Natural killer cell treated with Interleukin-12 subunit alpha and Interleukin-12 subunit beta and Interleukin-15 and Interleukin-18, amount 100 ng/mL, for 72 hours (primary cell): ENCODE results near the gene SIRPB1. TPM values are rescaled to one million over a fixed set of nuclear protein-coding genes. Genes with fewer than 3 reads are reported as not detected.

Experiments
- ATAC-seq, 2 donors: fragments of 150-1000 bp; cut with Tn5 transposase in 1 of 2; sonication (Bioruptor Pico), chemical (Tn5 transposase) in 1 of 2; 2 replicates each; pipeline ENCODE4 v1.10.0; 2021
- DNase-seq: peaks from one replicate; pipeline ENCODE4 v3.0.0; 2022; ENCODE audit warnings: low spot score
- H3K27ac Mint-ChIP-seq, 2 donors: 1 replicate in 1 of 2; 2 replicates in 1 of 2; pipeline ENCODE4 v1.8.0; 2022; ENCODE audit warnings: mixed read lengths in 2 of 2, mild to moderate bottlenecking in 1 of 2, moderate library complexity in 1 of 2
- H3K27me3 Mint-ChIP-seq, 2 donors: 1 replicate in 1 of 2; 2 replicates in 1 of 2; pipeline ENCODE4 v1.8.0; 2022; ENCODE audit warnings: mixed read lengths in 2 of 2
- H3K36me3 Mint-ChIP-seq: one replicate; pipeline ENCODE4 v1.8.0; 2022; ENCODE audit warnings: mixed read lengths
- H3K4me1 Mint-ChIP-seq, 2 donors: 1 replicate in 1 of 2; 2 replicates in 1 of 2; pipeline ENCODE4 v1.8.0; 2022; ENCODE audit warnings: low read depth in 2 of 2, mixed read lengths in 2 of 2, mild to moderate bottlenecking in 1 of 2
- H3K4me3 Mint-ChIP-seq: one replicate; pipeline ENCODE4 v1.8.0; 2022; ENCODE audit warnings: mixed read lengths
- H3K9me3 Mint-ChIP-seq: 2 replicates; pipeline ENCODE4 v1.8.0; 2022; ENCODE audit warnings: mixed read lengths
- total RNA-seq, 2 donors: library from RNA; stranded (reverse); gene quantifications; one replicate each; pipeline ENCODE4 v1.2.3, GENCODE V29; 2022

SIRPB1 gene
- total RNA-seq = 1 to 10 TPM in 1 of 2 donors, not detected in 1; 2.7 TPM

DNA sequence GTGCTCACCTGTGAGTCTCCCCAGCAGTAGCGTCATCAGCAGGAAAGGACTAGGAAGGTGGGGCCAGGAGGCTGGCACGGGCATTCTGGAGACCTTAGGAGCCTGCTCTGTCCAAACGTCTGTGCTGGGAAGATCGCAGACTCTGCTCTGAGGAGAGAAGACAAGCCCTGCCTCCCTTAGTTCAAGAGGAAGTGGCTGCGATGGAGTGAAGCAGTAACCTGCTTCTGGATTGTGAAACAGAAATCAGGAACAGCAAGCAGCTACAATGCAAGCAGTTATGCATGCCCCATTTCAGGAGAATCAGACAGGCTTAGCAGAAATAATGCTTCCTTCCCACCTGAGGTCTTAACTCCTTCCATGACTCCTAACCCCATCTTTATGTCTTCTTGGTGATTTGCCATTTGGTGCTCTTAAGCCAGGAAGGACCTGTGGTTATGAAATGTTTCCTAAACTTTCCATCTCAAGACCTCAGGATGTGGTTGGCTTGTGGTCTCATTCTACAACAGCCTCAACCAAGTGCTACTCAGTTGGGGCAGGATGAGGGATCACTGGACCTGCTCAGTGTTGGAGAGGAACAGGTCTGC, at the start of gene SIRPB1:
Gene SIRPB1, minus strand, starts transcription at position 149 of the 584 bp plus-strand sequence. Its CDS starts 65 bp downstream, at position 84.
- H3K9me3 Mint-ChIP-seq = no peaks in the 10 kb centered on the region
- peaks cover 6 to 10% of the 10 kb centered on the region in 2 donors for H3K27me3 Mint-ChIP-seq
- no peak for DNase-seq
- peak within 1 kb of the TSS; percentile 21 for H3K4me3 Mint-ChIP-seq
- H3K27ac Mint-ChIP-seq = peak within 1 kb of the TSS in 1 of 2 donors; percentile 28
- peak; percentile 81 to 83 for ATAC-seq
- H3K4me1 Mint-ChIP-seq = peaks cover 28 to 47% of the 10 kb centered on the region in 2 donors
- H3K36me3 Mint-ChIP-seq = no peaks in the 10 kb centered on the region

DNA sequence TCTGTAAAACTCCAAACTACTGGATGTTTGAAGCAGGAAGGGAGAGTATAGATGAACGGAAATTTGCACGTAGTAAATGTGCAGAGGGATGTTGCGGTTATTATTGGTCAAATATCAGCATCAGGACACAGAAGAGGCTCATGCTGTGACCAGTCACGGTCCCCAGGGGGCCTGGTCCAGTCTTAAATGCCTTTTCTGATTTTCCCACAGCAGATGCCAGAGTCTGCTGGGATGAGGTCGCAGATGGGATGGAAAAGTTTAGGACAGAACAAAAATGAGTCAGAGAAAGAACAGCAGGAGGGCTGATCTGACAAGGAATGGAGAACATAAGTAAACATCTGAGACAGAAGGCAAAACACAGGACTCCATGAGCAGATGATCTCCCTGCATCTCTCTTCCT, 49.5 kb upstream of the SIRPB1 start:
- Mint-ChIP-seq H3K4me3 (no peak overlapping the region), H3K9me3 (no peaks in the 10 kb centered on the region), H3K4me1 (peaks cover 7 to 34% of the 10 kb centered on the region in 2 donors), H3K27me3 (peaks cover 0 to 2% of the 10 kb centered on the region in 2 donors), H3K27ac (no peak overlapping the region), H3K36me3 (no peaks in the 10 kb centered on the region)
- DNase-seq (no peak), ATAC-seq (no peak)

DNA sequence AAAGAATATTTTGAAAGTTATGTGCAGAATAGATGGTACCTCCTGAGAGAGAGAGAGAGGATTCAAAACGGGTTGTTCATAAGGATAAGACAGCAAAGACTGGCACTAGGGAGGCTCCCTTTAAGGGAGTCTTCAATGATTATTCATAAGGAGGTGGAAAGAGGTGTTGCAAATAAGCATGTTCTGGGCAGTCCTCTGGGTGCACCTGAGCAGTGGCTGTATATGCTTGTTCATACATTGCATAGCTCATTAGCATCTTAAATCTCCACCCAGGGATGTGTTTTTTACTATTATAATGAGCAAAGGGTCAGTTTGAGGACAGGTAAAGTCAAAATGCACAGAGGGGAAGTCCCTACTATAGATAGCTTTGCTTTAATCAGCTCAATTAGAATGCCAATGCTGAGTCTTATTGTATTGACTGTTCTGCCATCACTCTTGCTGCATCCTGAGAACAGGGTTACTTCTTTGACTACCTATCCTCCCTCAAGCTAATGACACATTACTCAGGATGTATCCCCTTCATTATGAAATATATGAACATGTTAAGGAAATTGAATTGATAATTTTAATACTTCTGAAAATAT, 47.8 kb upstream of the SIRPB1 start:
- Mint-ChIP-seq H3K27ac (no peak overlapping the region), H3K4me3 (no peak overlapping the region), H3K4me1 (peaks cover 17 to 42% of the 10 kb centered on the region in 2 donors), H3K27me3 (peaks cover 0 to 2% of the 10 kb centered on the region in 2 donors), H3K36me3 (no peaks in the 10 kb centered on the region), H3K9me3 (no peaks in the 10 kb centered on the region)
- DNase-seq (no peak), ATAC-seq (no peak)

DNA sequence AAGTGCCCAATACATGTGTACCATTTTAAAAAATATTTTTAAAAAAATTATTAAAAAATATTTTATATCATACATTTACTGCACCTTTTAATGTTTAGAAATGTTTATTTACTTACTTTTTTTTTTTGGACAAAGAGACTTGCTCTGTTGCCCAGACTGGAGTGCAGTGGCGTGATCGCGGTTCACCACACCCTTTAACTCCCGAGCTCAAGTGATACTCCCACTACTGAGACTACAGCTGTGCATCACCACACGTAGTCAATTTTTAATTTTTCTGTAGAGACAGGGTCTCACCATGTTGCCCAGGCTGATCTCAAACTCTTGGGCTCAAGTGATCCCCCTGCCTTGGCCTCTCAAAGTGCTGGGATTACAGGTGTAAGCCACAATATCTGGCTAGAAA, 47.0 kb upstream of the SIRPB1 start:
- ATAC-seq (no peak), DNase-seq (no peak)
- peaks cover 0 to 2% of the 10 kb centered on the region in 2 donors for H3K27me3 Mint-ChIP-seq
- H3K27ac Mint-ChIP-seq = no peak overlapping the region
- no peaks in the 10 kb centered on the region for H3K9me3 Mint-ChIP-seq
- H3K4me1 Mint-ChIP-seq = peaks cover 21 to 42% of the 10 kb centered on the region in 2 donors
- no peak overlapping the region for H3K4me3 Mint-ChIP-seq
- no peaks in the 10 kb centered on the region for H3K36me3 Mint-ChIP-seq

DNA sequence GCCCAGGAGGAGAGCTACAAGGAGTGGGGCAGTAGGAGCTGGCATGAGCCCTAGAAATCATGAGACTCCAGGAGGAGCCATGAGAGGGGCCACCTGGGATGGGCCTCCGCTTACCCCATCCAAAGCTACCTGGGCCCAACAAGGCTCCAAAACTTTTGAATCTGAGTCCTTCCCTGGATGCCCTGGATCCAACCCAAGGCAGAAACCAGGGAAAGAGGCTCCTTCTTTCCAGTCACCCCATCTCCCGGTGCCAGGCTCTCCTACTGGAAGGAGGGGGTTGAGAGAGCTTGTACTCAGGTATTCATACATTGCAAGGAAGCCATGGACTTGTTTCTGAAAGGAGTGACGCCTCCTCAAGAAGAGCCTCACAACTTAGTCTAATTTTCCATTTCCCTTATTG, 45.5 kb upstream of the SIRPB1 start:
- H3K36me3 Mint-ChIP-seq = no peaks in the 10 kb centered on the region
- H3K4me3 Mint-ChIP-seq = no peak overlapping the region
- no peak for DNase-seq
- no peaks in the 10 kb centered on the region for H3K9me3 Mint-ChIP-seq
- ATAC-seq = peak; percentile 3 to 34
- H3K27me3 Mint-ChIP-seq = peaks cover 0 to 2% of the 10 kb centered on the region in 2 donors
- peaks cover 31 to 47% of the 10 kb centered on the region in 2 donors for H3K4me1 Mint-ChIP-seq
- peak overlapping the region; percentile 21 to 74 for H3K27ac Mint-ChIP-seq

DNA sequence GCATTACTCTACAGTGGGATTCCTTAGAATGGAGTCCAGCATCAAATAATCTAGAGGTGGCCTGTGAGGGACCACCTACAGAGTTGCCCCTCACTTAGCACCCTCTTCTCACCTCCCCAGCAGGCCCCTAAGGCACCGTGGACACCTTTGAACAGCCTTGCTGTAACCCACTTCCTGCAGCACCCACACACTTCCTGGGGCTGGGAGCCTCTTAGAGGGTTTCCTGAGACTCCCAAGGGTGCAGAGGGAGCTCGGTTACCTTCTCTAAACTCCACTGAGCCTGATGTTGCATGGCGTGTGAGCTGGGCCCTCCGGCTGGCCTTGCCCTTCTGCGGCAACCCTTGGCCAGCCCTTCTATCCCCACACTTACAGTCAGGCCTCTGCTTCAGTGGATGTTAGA, 45.1 kb upstream of the SIRPB1 start:
- peak; percentile 67 to 70 for ATAC-seq
- H3K27me3 Mint-ChIP-seq = peaks cover 0 to 2% of the 10 kb centered on the region in 2 donors
- H3K36me3 Mint-ChIP-seq = no peaks in the 10 kb centered on the region

DNA sequence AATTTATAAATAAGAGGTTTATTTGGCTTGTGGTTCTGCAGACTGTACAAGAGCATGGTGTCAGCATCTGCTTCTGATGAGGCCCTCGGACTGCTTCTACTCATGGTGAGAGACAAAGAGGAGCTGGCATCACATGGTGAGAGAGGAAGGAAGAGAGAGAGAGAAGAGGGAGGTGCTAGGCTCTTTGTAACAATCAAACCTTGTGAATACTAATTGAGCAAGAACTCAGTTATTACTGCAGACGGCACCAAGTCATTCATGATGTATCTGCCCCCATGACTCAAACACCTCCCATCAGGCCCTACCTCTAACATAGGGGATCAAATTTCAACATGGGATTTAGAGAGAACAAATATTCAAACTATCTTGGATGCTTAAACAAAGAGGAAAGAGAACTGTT, 44.1 kb upstream of the SIRPB1 start:
- no peaks in the 10 kb centered on the region for H3K36me3 Mint-ChIP-seq
- DNase-seq = no peak
- peak overlapping the region; percentile 26 to 74 for H3K27ac Mint-ChIP-seq
- peaks cover 39 to 61% of the 10 kb centered on the region in 2 donors for H3K4me1 Mint-ChIP-seq
- peaks cover 0 to 5% of the 10 kb centered on the region in 2 donors for H3K27me3 Mint-ChIP-seq
- peak; percentile 58 to 64 for ATAC-seq
- peak overlapping the region; percentile 76 for H3K4me3 Mint-ChIP-seq
- no peaks in the 10 kb centered on the region for H3K9me3 Mint-ChIP-seq

More for the DNA sequence above, 45.1 kb upstream of the SIRPB1 start:
- H3K4me3 Mint-ChIP-seq = no peak overlapping the region
- H3K4me1 Mint-ChIP-seq = peaks cover 33 to 51% of the 10 kb centered on the region in 2 donors
- peak; percentile 65 for DNase-seq
- peak overlapping the region; percentile 21 to 74 for H3K27ac Mint-ChIP-seq
- no peaks in the 10 kb centered on the region for H3K9me3 Mint-ChIP-seq

DNA sequence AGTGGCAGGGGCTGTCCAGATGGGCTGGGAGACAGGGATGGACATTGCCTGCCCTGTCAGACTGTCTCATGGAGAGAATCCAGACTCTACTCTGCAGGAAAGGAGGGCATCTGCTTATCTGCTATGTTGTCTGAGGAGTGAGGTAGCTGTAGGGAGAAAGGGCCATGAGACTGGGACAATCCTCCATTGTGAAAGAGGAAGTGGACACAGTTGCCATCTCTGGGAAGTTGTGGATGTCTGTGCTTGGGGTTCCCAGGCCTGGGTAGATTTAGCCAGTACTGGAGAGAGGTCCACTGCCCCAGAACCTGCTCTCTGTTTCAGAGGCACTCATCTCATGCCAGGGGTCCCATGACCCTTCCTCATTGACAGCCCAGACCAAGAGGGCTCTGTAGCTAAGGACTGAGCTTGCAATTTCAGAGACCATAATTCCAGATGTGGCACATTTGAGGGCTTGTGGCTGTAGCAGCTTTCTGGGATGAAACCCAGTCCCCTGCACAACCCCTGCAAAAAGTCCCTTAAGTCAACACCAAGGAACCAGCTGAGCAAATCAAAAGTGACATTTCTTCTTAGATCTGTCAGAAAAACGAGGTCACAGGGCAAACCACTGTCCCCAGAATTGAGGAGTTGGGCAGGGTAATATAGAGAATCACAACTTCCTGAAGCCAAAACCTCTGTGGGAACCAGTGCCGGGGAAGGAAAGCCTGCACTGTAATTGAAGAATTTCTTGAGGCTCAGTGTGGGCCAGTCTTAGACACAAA, 41.9 kb upstream of the SIRPB1 start:
- ATAC-seq = no peak
- no peak for DNase-seq

DNA sequence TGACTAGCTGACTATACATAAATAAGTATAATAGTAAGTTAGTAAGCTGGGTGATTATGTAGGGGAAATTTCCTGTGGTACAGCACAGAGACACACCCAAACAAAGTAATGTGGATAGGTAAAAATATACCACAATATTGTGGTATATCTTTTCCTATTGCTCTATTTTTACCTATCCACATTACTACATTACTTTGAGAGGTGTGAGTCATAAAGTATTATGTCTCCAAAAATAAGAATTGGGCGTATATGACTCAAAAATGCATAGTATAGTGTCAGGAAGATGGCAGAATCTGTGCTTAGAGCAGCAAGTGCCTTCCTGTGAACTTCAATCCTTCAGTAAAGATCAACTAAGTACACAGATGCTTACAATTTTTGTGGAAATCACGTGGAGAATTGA, 40.4 kb upstream of the SIRPB1 start:
- Mint-ChIP-seq H3K27ac (peak overlapping the region in 1 of 2 donors; percentile 27), H3K27me3 (peaks cover 0 to 6% of the 10 kb centered on the region in 2 donors), H3K4me3 (no peak overlapping the region), H3K36me3 (no peaks in the 10 kb centered on the region), H3K9me3 (no peaks in the 10 kb centered on the region), H3K4me1 (peaks cover 53 to 77% of the 10 kb centered on the region in 2 donors)
- DNase-seq (no peak), ATAC-seq (peak in 1 of 2 donors; percentile 41)

More for the DNA sequence above, 41.9 kb upstream of the SIRPB1 start:
- Mint-ChIP-seq H3K4me3 (no peak overlapping the region), H3K4me1 (peaks cover 52 to 74% of the 10 kb centered on the region in 2 donors), H3K27me3 (peaks cover 0 to 3% of the 10 kb centered on the region in 2 donors), H3K27ac (peak overlapping the region; percentile 19 to 46), H3K9me3 (no peaks in the 10 kb centered on the region), H3K36me3 (no peaks in the 10 kb centered on the region)

DNA sequence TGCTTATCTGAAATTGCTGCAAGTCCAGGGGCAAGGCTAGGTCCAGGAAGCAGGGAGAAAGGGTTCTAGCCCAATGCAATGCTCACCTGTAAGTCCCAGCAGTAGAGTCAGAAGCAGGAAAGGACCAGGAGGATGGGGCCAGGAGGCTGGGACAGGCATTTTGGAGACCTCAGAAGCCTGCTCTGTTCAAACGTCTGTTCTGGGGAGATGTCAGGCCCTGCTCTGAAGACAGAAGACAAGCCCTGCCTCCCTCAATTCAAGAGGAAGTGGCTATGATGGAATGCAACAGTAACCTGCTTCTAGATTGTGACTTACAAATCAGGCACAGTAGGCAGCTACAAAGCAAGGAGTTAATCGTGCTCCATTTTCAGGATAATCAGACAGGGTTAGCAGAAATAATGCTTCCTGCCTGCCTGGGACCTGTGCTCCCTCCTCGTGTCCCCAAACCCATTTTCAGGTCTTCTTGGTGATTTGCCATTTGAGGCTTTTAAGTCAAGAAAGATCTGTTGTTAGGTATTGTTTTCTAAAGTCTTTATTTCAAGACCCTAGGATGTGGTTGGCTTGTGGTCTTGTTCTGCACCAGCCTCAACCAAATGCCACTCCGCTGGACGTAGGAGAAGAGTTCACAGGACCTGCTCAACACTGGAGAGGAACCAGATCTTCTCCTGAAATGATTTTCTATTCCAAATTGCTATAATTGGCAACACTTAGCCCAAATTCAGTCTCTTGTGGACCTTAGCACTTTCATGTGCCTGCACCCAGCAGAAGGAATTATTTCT, 37.9 kb upstream of the SIRPB1 start, which contains the start of gene SIRPG:
Gene SIRPG, minus strand, starts transcription at position 224 of the 779 bp plus-strand sequence. Its CDS starts 65 bp downstream, at position 159.
- H3K4me1 Mint-ChIP-seq = peaks cover 43 to 72% of the 10 kb centered on the region in 2 donors
- H3K27me3 Mint-ChIP-seq = peaks cover 0 to 8% of the 10 kb centered on the region in 2 donors
- H3K36me3 Mint-ChIP-seq = no peaks in the 10 kb centered on the region
- peak within 1 kb of the TSS; percentile 48 to 75 for H3K27ac Mint-ChIP-seq
- ATAC-seq = peak in 1 of 2 donors; percentile 46
- peak within 1 kb of the TSS; percentile 79 for H3K4me3 Mint-ChIP-seq
- H3K9me3 Mint-ChIP-seq = no peaks in the 10 kb centered on the region
- DNase-seq = no peak

DNA sequence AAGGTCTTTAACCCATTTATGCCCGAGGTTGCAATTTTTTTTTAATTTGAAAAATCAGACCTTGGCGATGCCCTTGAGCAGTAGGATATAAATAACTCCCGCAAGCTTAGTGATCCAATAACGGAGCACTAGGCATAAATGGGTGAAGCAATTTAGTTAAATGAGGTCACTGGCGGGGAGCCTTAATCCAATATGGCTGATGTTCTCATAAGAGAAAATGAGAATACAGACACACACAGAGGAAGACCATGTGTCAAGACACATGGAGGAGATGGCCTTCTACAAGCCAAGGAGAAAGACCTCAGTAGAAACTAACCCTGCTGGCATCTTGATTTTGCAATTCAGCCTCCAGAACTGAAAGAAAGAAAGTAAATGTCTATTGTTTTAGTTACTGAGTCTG, 37.0 kb upstream of the SIRPB1 start:
- Mint-ChIP-seq H3K4me3 (peak overlapping the region; percentile 79), H3K36me3 (no peaks in the 10 kb centered on the region), H3K9me3 (no peaks in the 10 kb centered on the region), H3K4me1 (peaks cover 41 to 69% of the 10 kb centered on the region in 2 donors), H3K27me3 (peaks cover 0 to 8% of the 10 kb centered on the region in 2 donors), H3K27ac (peak overlapping the region; percentile 48 to 75)
- no peak for ATAC-seq
- DNase-seq = no peak

DNA sequence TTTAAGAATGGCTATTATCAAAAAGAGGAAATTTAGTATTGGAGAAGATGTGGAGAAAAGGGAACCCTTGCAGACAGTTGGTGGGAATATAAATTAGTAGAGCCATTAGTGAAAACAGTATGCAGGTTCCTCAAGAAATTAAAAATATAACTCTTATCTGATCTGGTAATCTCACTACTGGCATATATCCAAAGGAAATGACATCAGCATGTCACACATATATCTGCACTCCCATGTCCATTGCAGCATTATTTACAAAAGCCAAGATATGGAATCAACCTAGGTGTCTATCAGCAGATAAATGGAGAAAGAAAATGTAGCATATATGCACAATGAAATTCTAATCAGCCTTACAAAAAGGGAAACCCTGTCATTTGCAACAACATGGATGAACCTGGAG, 35.2 kb upstream of the SIRPB1 start:
- Mint-ChIP-seq H3K27me3 (peaks cover 0 to 8% of the 10 kb centered on the region in 2 donors), H3K9me3 (no peaks in the 10 kb centered on the region), H3K4me1 (peaks cover 36 to 62% of the 10 kb centered on the region in 2 donors), H3K27ac (no peak overlapping the region), H3K36me3 (no peaks in the 10 kb centered on the region), H3K4me3 (peak overlapping the region; percentile 38)
- ATAC-seq (no peak), DNase-seq (no peak)

DNA sequence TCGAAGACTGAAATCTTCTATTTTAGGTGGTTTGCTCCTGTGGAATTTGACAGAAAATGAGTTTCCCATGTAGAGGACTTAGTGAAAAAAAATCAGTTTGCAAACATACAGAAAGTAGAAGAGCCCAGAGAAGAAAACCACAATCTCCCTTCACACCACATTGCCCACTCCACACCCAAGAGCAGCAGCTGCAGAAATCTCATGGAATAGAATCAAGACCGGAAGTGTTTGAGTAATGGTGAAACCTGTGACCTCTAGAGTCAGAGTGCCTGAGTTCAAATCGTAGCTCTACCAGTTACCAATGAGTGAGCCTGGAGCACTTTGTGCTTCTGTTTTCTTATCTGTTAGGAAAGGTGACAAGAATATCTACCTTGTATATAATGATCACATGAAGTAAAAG, 33.2 kb upstream of the SIRPB1 start:
- H3K27me3 Mint-ChIP-seq = peaks cover 0 to 5% of the 10 kb centered on the region in 2 donors
- DNase-seq (no peak), ATAC-seq (peak in 1 of 2 donors; percentile 59)
- no peaks in the 10 kb centered on the region for H3K9me3 Mint-ChIP-seq
- no peak overlapping the region for H3K27ac Mint-ChIP-seq
- no peaks in the 10 kb centered on the region for H3K36me3 Mint-ChIP-seq
- H3K4me3 Mint-ChIP-seq = peak overlapping the region; percentile 11
- H3K4me1 Mint-ChIP-seq = peaks cover 25 to 45% of the 10 kb centered on the region in 2 donors
